ENCODE data around the gene NHP2. TPM values are rescaled to one million over a fixed set of nuclear protein-coding genes. Genes with fewer than 3 reads are reported as not detected.

NHP2 gene
- total and polyA plus RNA-seq, 8 donors, result 4.0 to 182 (median 82.6) TPM

DNA sequence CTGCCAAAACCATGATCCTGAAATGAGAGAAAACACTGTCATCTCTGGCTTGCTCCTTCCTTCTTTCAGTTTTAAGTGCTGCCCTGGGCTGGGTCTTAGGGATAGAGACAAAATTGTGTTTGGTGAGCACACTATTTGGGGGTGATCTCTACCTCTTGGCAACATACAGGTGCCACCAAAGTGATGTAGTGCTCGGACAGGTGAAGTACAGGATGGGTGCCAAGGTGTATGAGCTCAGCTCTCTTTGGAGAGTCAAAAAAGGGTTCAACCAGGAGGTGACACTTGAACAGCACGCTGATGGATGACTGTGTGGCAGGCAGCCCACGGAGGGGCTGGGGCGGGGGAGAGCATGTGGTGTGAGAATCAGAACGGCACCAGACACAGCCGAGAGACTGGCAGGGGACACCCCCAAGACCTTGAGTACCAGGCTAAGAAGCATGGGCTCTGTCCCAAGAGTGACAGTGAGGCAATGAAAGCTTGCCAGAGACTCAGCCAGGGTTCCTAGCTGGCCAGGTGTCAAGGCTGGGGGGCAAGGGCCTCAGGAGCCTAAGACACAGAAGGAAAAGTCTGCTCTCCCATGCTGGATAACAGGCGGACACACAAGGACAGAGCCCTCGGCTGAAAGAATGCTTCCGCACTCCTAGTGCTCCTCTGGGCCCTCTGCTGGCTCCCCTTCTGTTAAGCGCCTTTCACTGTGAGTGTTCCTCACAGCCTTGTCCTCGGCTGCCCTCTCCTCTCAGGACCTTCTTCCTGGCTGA is 2.5 kb downstream of the NHP2 start:
- Histone ChIP-seq H3K27ac (peak overlapping the region in 2 of 5 donors; percentile 32 to 53), H3K4me3 (no peak overlapping the region), H3K27me3 (no peaks in the 10 kb centered on the region), H3K9me3 (no peaks in the 10 kb centered on the region), H3K4me1 (peaks cover 10 to 32% (median 31%) of the 10 kb centered on the region in 4 donors), H3K36me3 (peaks cover 47 to 54% (median 53%) of the 10 kb centered on the region in 4 donors)
- intact Hi-C loops (cut with DNase I; ENCODE audit: low total_unique reads), result no loop called here
- 61 to 73% (median 67%) methylated on average over 11 of the region's 11 CpGs for WGBS, 5 donors
- TF ChIP-seq POLR2AphosphoS5 (IDR thresholded peaks at IDR 0.05), result no peak
- TF ChIP-seq, protein P1, sequence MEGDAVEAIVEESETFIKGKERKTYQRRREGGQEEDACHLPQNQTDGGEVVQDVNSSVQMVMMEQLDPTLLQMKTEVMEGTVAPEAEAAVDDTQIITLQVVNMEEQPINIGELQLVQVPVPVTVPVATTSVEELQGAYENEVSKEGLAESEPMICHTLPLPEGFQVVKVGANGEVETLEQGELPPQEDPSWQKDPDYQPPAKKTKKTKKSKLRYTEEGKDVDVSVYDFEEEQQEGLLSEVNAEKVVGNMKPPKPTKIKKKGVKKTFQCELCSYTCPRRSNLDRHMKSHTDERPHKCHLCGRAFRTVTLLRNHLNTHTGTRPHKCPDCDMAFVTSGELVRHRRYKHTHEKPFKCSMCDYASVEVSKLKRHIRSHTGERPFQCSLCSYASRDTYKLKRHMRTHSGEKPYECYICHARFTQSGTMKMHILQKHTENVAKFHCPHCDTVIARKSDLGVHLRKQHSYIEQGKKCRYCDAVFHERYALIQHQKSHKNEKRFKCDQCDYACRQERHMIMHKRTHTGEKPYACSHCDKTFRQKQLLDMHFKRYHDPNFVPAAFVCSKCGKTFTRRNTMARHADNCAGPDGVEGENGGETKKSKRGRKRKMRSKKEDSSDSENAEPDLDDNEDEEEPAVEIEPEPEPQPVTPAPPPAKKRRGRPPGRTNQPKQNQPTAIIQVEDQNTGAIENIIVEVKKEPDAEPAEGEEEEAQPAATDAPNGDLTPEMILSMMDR (IDR thresholded peaks at IDR 0.05), result no peak
- no peak for TF ChIP-seq POLR2A (IDR thresholded peaks at IDR 0.05)
- no peak for TF ChIP-seq EP300 (IDR thresholded peaks at IDR 0.05)
- no peak for DNase-seq

DNA sequence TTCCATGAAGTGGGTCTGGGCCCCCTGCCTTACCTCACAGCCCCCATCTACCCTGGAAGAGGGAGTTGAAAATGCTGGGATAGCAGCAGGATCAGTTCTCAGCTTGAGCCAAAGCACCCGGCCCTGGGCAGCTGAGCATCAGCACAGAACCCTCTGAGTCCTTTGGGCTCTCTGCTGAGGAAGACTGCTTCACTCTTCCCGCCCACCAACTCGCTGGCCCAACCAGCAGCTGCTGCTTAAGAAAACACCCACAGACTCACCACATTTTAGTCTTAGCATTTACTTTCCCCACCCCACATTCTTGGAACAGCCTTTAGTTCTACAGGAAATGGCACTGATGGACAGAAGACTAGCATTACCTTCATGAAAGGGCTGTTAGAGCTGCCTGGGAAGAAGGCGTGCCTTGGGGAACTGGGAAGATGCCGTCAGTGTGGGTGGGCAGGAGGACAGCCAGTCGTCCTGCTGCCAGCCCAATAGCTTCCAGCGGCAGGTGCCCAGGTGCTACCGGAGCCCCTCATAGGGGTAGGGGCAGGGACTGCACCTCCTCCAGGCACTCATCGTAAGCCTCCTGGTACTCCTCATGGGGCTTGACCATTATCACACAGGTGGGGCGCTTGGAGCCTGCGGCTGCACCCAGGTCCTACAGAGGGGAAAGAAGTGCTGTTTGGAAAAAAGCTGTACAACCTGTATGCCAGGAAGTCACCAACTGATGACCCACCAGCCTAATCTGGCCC is 4.3 kb downstream of the NHP2 start:
- Histone ChIP-seq H3K4me3 (no peak overlapping the region), H3K4me1 (peaks cover 10 to 28% (median 28%) of the 10 kb centered on the region in 4 donors), H3K36me3 (peaks cover 60 to 72% (median 71%) of the 10 kb centered on the region in 4 donors), H3K27ac (no peak overlapping the region), H3K27me3 (no peaks in the 10 kb centered on the region), H3K9me3 (no peaks in the 10 kb centered on the region)
- TF ChIP-seq EP300 (IDR thresholded peaks at IDR 0.05) (no peak), POLR2AphosphoS5 (IDR thresholded peaks at IDR 0.05) (no peak), POLR2A (IDR thresholded peaks at IDR 0.05) (no peak)
- TF ChIP-seq, protein P1 (IDR thresholded peaks at IDR 0.05), result no peak
- intact Hi-C loops (cut with DNase I; ENCODE audit: low total_unique reads), result no loop called here
- no peak for DNase-seq
- 63 to 79% (median 76%) methylated on average over 9 to 11 of the region's 11 CpGs for WGBS, 5 donors

DNA sequence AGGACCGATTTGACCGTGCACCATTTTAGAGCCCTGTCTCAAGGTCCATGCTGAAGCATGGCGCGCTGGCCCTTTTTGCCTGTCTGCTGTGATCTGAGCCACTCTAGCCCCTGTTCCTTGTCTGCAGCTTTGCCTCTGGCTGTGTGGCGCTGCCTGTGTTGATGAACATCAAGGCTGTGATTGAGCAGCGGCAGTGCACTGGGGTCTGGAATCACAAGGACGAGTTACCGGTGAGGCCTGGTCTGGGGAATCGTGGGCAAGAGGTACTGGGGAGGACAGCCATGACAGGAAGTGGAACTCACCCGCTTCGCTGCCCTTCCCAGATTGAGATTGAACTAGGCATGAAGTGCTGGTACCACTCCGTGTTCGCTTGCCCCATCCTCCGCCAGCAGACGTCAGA is 6.3 kb downstream of the NHP2 start:
- peaks cover 78 to 91% (median 90%) of the 10 kb centered on the region in 4 donors for H3K36me3 ChIP-seq

DNA sequence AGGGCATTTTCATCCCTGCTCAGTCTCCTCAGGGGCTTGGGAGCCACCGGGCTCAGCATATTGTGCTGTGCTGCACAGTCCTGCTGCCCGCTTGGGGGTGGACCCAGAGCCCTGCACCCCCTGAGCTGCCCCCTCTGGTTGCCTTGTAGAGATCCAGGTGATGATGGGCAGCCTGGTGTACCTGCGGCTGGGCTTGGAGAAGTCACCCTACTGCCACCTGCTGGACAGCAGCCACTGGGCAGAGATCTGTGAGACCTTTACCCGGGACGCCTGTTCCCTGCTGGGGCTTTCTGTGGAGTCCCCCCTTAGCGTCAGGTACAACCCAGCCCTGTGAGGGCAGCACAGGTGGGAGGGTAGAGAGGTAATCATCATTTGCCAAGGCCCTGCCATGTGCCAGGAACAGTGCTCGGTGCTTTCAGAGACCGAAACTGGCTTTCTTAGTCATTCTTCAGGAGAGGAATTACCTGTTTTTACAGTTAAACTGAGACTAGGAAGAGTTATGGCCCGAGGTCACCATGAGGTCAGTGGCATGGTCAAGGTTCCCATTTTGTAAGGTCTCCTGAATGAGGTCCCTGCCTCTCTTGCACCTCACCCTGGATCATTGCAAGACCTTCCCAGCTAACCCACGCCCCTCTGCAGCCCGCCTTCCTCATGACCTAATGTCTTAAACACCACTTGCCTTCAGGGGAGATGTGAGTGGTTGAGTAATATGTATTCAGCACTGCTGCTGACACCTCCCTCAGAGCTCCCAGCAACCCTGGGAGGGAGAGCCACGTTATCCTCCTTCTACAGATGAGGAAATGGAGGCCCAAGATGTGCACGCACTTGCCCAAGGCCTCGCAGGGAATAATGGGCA is 7.5 kb downstream of the NHP2 start:
- no peaks in the 10 kb centered on the region for H3K9me3 ChIP-seq
- H3K4me1 ChIP-seq, result peaks cover 0 to 12% (median 5%) of the 10 kb centered on the region in 4 donors
- H3K27ac ChIP-seq, result no peak overlapping the region
- H3K4me3 ChIP-seq, result no peak overlapping the region
- intact Hi-C loops (cut with DNase I; ENCODE audit: low total_unique reads), result no loop called here
- H3K27me3 ChIP-seq, result no peaks in the 10 kb centered on the region
- peaks cover 80 to 100% (median 97%) of the 10 kb centered on the region in 4 donors for H3K36me3 ChIP-seq
- 51 to 67% (median 54%) methylated on average over 11 to 14 of the region's 14 CpGs for WGBS, 5 donors
- TF ChIP-seq POLR2A (IDR thresholded peaks at IDR 0.05), result no peak
- no peak for TF ChIP-seq EP300 (IDR thresholded peaks at IDR 0.05)
- TF ChIP-seq, protein P1 (IDR thresholded peaks at IDR 0.05), result peak in 5 of 7 experiments; percentile 49 to 79 (median 72)
- TF ChIP-seq POLR2AphosphoS5 (IDR thresholded peaks at IDR 0.05), result peak in 1 of 3 donors; percentile 23
- peak; percentile 84 to 90 for DNase-seq

More for the DNA sequence above, 6.3 kb downstream of the NHP2 start:
- Histone ChIP-seq H3K4me1 (peaks cover under 1 to 24% (median 17%) of the 10 kb centered on the region in 4 donors), H3K27ac (no peak overlapping the region), H3K27me3 (no peaks in the 10 kb centered on the region), H3K4me3 (no peak overlapping the region), H3K9me3 (no peaks in the 10 kb centered on the region)
- TF ChIP-seq EP300 (IDR thresholded peaks at IDR 0.05), result no peak
- WGBS, 5 donors, result 83 to 94% (median 87%) methylated on average over 14 to 15 of the region's 15 CpGs
- intact Hi-C loops (cut with DNase I; ENCODE audit: low total_unique reads), result no loop called here
- no peak for DNase-seq
